ENCODE data around the gene SLC8A2.

SLC8A2 gene

DNA sequence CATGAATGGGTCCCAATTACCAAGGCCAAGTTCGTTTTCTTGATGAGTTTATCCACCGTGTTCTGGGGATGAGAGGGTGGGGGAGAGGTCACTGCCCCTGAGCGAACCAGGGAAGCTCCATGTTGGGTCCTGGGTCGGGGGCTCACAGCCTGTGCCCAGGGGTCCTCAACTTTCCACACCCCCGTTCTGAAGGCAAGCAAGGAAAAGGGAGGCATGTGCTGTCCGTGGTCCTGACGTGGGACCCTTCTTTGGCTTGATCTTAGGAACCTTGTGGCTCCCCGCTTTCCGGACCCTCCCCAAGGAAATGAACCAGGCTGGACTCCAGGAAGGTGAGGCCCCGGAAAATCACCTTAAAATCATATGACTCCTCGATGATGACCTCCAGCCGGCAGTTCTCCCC is 34.2 kb downstream of the SLC8A2 start:
- Histone ChIP-seq H2AFZ (ENCODE audit: low read depth) (no peak overlapping the region), H3K4me3 (IDR thresholded peaks at IDR 0.05; ENCODE audit: insufficient read depth, low read depth, low read length) (no peak overlapping the region), H3K79me2 (ENCODE audit: insufficient read depth, low read depth) (no peaks in the 10 kb centered on the region), H3K27me3 (ENCODE audit: insufficient read depth, low read depth) (peaks cover 71% of the 10 kb centered on the region), H3K27ac (no peak overlapping the region), H3K4me1 (ENCODE audit: low read depth, poor library complexity, severe bottlenecking) (peaks cover 17% of the 10 kb centered on the region), H3K36me3 (ENCODE audit: insufficient read depth) (no peaks in the 10 kb centered on the region), H3K4me2 (no peak overlapping the region), H4K20me1 (ENCODE audit: insufficient read depth) (no peaks in the 10 kb centered on the region), H3K9ac (no peak overlapping the region)
- TF ChIP-seq, protein P1, sequence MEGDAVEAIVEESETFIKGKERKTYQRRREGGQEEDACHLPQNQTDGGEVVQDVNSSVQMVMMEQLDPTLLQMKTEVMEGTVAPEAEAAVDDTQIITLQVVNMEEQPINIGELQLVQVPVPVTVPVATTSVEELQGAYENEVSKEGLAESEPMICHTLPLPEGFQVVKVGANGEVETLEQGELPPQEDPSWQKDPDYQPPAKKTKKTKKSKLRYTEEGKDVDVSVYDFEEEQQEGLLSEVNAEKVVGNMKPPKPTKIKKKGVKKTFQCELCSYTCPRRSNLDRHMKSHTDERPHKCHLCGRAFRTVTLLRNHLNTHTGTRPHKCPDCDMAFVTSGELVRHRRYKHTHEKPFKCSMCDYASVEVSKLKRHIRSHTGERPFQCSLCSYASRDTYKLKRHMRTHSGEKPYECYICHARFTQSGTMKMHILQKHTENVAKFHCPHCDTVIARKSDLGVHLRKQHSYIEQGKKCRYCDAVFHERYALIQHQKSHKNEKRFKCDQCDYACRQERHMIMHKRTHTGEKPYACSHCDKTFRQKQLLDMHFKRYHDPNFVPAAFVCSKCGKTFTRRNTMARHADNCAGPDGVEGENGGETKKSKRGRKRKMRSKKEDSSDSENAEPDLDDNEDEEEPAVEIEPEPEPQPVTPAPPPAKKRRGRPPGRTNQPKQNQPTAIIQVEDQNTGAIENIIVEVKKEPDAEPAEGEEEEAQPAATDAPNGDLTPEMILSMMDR (conservative IDR thresholded peaks at IDR 0.05; ENCODE audit: low read depth, low read length) = no peak

DNA sequence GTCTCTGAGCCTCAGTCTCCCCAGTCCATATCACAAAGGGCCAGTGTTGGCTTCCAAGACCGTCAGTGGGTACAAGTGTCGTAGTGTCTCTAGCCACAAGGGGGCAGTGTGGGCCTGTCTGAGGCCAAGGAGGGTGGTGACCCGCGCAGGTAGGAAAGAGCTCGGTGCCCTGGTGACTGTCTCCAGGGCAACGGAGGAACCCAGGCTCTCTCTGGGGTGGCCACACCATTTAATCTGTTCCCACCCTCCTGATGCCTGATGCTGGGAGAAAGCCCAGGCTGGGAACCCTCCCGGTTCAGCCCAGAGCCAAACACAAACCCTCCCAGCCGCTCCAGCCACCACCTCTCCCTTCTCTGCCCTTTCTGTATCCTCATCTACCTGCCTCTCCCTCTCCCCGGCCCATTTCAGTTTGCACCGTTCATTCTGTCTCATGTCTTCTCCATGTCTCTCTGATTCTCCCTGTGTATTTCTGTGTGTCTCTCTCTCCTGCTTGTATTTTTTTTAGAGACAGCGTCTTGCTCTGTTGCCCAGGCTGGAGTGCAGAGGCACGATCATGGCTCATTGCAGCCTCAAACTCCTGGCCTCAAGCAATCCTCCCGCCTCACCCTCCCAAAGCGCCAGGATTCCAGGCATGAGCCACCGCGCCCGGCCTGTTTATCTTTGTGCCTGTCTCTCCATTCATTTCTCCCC is 34.8 kb downstream of the SLC8A2 start:
- Histone ChIP-seq H3K27ac (no peak overlapping the region), H2AFZ (ENCODE audit: low read depth) (no peak overlapping the region), H3K9ac (no peak overlapping the region), H3K4me3 (IDR thresholded peaks at IDR 0.05; ENCODE audit: insufficient read depth, low read depth, low read length) (no peak overlapping the region), H3K79me2 (ENCODE audit: insufficient read depth, low read depth) (no peaks in the 10 kb centered on the region), H4K20me1 (ENCODE audit: insufficient read depth) (no peaks in the 10 kb centered on the region), H3K4me1 (ENCODE audit: low read depth, poor library complexity, severe bottlenecking) (peaks cover 18% of the 10 kb centered on the region), H3K27me3 (ENCODE audit: insufficient read depth, low read depth) (peaks cover 65% of the 10 kb centered on the region), H3K4me2 (no peak overlapping the region), H3K36me3 (ENCODE audit: insufficient read depth) (no peaks in the 10 kb centered on the region)
- TF ChIP-seq, protein P1 (conservative IDR thresholded peaks at IDR 0.05; ENCODE audit: low read depth, low read length) = peak; percentile 95

DNA sequence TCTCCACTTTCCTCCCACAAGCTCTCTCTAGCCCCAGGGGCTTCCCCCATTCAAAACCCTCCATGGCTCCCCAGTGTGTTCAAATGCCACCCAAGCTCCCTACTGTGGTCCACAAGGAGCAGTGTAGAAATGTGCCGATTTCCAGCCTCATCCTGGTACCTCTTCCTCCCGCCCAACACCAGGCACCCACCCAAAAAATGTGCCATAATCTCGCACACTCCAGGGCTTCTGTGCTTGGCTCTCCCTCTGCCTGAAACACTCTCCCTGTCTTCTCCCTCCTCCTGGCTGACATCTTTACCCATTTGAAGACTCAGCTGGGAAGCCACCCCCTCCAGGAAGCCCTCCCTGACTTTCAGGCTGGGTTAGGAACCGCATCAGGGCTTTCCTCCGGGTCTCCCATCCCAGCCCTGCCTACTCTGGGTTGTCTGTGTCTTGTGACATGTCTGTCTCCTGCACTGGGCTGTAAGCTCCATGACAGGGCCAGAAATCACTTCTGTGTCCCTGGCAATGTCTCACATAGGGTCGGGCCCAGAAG is 35.7 kb downstream of the SLC8A2 start:
- no peak overlapping the region for H3K4me3 ChIP-seq (IDR thresholded peaks at IDR 0.05; ENCODE audit: insufficient read depth, low read depth, low read length)
- no peaks in the 10 kb centered on the region for H4K20me1 ChIP-seq (ENCODE audit: insufficient read depth)
- H2AFZ ChIP-seq (ENCODE audit: low read depth) = no peak overlapping the region
- peaks cover 59% of the 10 kb centered on the region for H3K27me3 ChIP-seq (ENCODE audit: insufficient read depth, low read depth)
- TF ChIP-seq, protein P1 (conservative IDR thresholded peaks at IDR 0.05; ENCODE audit: low read depth, low read length) = no peak
- no peak overlapping the region for H3K9ac ChIP-seq
- no peaks in the 10 kb centered on the region for H3K79me2 ChIP-seq (ENCODE audit: insufficient read depth, low read depth)
- peaks cover 18% of the 10 kb centered on the region for H3K4me1 ChIP-seq (ENCODE audit: low read depth, poor library complexity, severe bottlenecking)
- no peak overlapping the region for H3K4me2 ChIP-seq
- no peak overlapping the region for H3K27ac ChIP-seq
- H3K36me3 ChIP-seq (ENCODE audit: insufficient read depth) = no peaks in the 10 kb centered on the region

DNA sequence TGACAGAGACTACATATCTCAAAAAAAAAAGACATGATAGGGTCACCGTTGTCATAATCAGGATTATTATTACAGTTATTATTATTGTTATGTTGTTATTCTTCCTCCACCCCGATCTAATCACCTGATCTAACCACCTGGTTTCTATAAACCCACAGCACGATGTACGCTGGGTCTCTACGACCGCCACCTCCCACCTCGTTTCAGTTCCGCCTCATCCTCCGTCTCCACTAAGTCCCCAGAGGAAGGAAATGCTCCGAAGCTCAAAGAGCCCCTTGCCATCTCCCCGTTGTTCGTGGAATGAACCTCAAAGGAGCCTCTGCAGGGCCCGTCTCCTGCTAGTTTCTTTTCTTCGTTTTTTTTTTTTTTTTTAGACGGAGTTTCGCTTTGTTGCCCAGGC is 36.5 kb downstream of the SLC8A2 start:
- H3K9ac ChIP-seq = no peak overlapping the region
- no peaks in the 10 kb centered on the region for H3K36me3 ChIP-seq (ENCODE audit: insufficient read depth)
- no peak overlapping the region for H3K27ac ChIP-seq
- H2AFZ ChIP-seq (ENCODE audit: low read depth) = no peak overlapping the region
- H3K4me3 ChIP-seq (IDR thresholded peaks at IDR 0.05; ENCODE audit: insufficient read depth, low read depth, low read length) = no peak overlapping the region
- peaks cover 18% of the 10 kb centered on the region for H3K4me1 ChIP-seq (ENCODE audit: low read depth, poor library complexity, severe bottlenecking)
- no peaks in the 10 kb centered on the region for H4K20me1 ChIP-seq (ENCODE audit: insufficient read depth)
- H3K4me2 ChIP-seq = peak overlapping the region; percentile 23; the same call in 1 of the 2 replicates
- no peaks in the 10 kb centered on the region for H3K79me2 ChIP-seq (ENCODE audit: insufficient read depth, low read depth)
- TF ChIP-seq, protein P1 (conservative IDR thresholded peaks at IDR 0.05; ENCODE audit: low read depth, low read length) = no peak
- peaks cover 52% of the 10 kb centered on the region for H3K27me3 ChIP-seq (ENCODE audit: insufficient read depth, low read depth)
